CD4-positive, alpha-beta memory T cell (primary cell): ENCODE data around the gene MGAT4A. TPM values are rescaled to one million over a fixed set of nuclear protein-coding genes. Genes with fewer than 3 reads are reported as not detected.
"Not testable (repeated sequence)": the region's sequence is repeated elsewhere in the genome, so short reads cannot be mapped to it uniquely, and the experiment has no call there.

Experiments
- CTCF ChIA-PET: fragments of 350-600 bp; sonication (Branson Sonifier 250); formaldehyde crosslinking; loops from one replicate; lab custom pipeline; 2021; ENCODE audit warnings: inconsistent platforms; ENCODE audit not compliant: partially characterized antibody; lab: Charles Lee
- POLR2A ChIA-PET: fragments of 350-600 bp; sonication (Branson Sonifier 250); formaldehyde crosslinking; loops from one replicate; lab custom pipeline; 2021; ENCODE audit not compliant: partially characterized antibody; lab: Charles Lee
- DNase-seq, 5 donors: peaks; one replicate each; pipeline versions ENCODE4 v3.0.0 to v3.0.0-alpha.2; 2020 to 2022; ENCODE audit warnings: mixed read lengths in 1 of 5
- H3K27ac ChIP-seq: one replicate; pipeline ENCODE4 v1.7.0; 2013; ENCODE audit warnings: low read depth, low read length
- H3K27me3 ChIP-seq: 2 replicates; pipeline ENCODE4 v1.7.0; 2013; ENCODE audit warnings: mild to moderate bottlenecking, low read length, moderate library complexity; ENCODE audit not compliant: insufficient read depth
- H3K36me3 ChIP-seq: 2 replicates; pipeline ENCODE4 v1.7.0; 2013; ENCODE audit warnings: mild to moderate bottlenecking, low read length, moderate library complexity; ENCODE audit not compliant: insufficient read depth
- H3K4me1 ChIP-seq: 2 replicates; pipeline ENCODE4 v1.7.0; 2013; ENCODE audit warnings: mild to moderate bottlenecking, low read length, moderate library complexity; ENCODE audit not compliant: insufficient read depth
- H3K4me3 ChIP-seq, 2 donors: one replicate each; pipeline ENCODE4 v1.7.0; 2013; ENCODE audit warnings: low read length in 2 of 2, mild to moderate bottlenecking in 1 of 2
- H3K9me3 ChIP-seq, 2 donors: one replicate each; pipeline ENCODE4 v1.7.0; 2013; ENCODE audit warnings: low read length in 2 of 2, control low read depth in 1 of 2; ENCODE audit not compliant: control insufficient read depth in 1 of 2
- H3K27ac Mint-ChIP-seq, 7 donors: one replicate each; pipeline ENCODE4 v1.8.0; 2020 to 2021; ENCODE audit warnings: mixed read lengths in 7 of 7, mild to moderate bottlenecking in 6 of 7, inconsistent platforms in 3 of 7, moderate library complexity in 3 of 7
- H3K27me3 Mint-ChIP-seq, 2 donors: one replicate each; pipeline ENCODE4 v1.8.0; 2020 to 2021; ENCODE audit warnings: mixed read lengths in 2 of 2
- H3K36me3 Mint-ChIP-seq, 2 donors: one replicate each; pipeline ENCODE4 v1.8.0; 2020 to 2021; ENCODE audit warnings: mixed read lengths in 2 of 2, inconsistent platforms in 1 of 2, mild to moderate bottlenecking in 1 of 2
- H3K4me1 Mint-ChIP-seq, 4 donors: one replicate each; pipeline ENCODE4 v1.8.0; 2020 to 2021; ENCODE audit warnings: mixed read lengths in 4 of 4, mild to moderate bottlenecking in 1 of 4
- H3K4me3 Mint-ChIP-seq, 8 donors: one replicate each; pipeline ENCODE4 v1.8.0; 2020 to 2021; ENCODE audit warnings: mixed read lengths in 8 of 8, mild to moderate bottlenecking in 7 of 8, moderate library complexity in 6 of 8, inconsistent platforms in 3 of 8
- H3K9me3 Mint-ChIP-seq, 8 donors: one replicate each; pipeline ENCODE4 v1.8.0; 2020 to 2021; ENCODE audit warnings: mixed read lengths in 8 of 8, mild to moderate bottlenecking in 5 of 8, inconsistent platforms in 3 of 8, moderate library complexity in 1 of 8
- intact Hi-C: fragments of 100-400 bp; cut with micrococcal nuclease; formaldehyde crosslinking; loops from one replicate; pipeline ENCODE4 v1.15.1; 2023
- polyA plus RNA-seq, 2 donors: library from polyadenylated mRNA; unstranded; fragments of 300-500 nt; fragmentation: Illumina TruSeq; gene quantifications; one replicate each; pipeline ENCODE4 v1.2.3, GENCODE V29; 2021
- total RNA-seq, 2 experiments: library from RNA; stranded (reverse); gene quantifications; one replicate each; pipeline ENCODE4 v1.2.3, GENCODE V29; 2021

The MGAT4A gene
- total and polyA plus RNA-seq, 4 experiments from 2014 or later: 223 to 336 (median 263) TPM

GRCh38 chr2:98761267-98761781 is 30.4 kb upstream of the MGAT4A start:
- no peak overlapping the region for H3K4me3 ChIP-seq
- POLR2A ChIA-PET: interaction anchor here (1.6 to 9.7 kb wide), 4 partner anchors 10 to 86 kb away, joined by 3 to 268 read pairs (median 114); partner anchors contain the start of gene MGAT4A
- Mint-ChIP-seq H3K27ac (peak overlapping the region; percentile 67 to 93 (median 85)), H3K4me3 (peak overlapping the region; percentile 22 to 84 (median 51)), H3K9me3 (peaks cover 0 to 2% (median 0%) of the 10 kb centered on the region in 8 donors), H3K4me1 (peaks cover 58 to 89% (median 76%) of the 10 kb centered on the region in 4 donors), H3K36me3 (no peaks in the 10 kb centered on the region), H3K27me3 (no peaks in the 10 kb centered on the region)
- CTCF ChIA-PET: interaction anchor here (1.2 to 2.8 kb wide), 2 partner anchors 9 to 112 kb away, joined by 3 to 17 read pairs; no protein-coding TSS in a partner anchor
- H3K27me3 ChIP-seq: no peaks in the 10 kb centered on the region
- DNase-seq: peak; percentile 39 to 84 (median 58)
- H3K9me3 ChIP-seq: no peaks in the 10 kb centered on the region
- H3K27ac ChIP-seq: peak overlapping the region; percentile 34
- H3K36me3 ChIP-seq: no peaks in the 10 kb centered on the region
- H3K4me1 ChIP-seq: peaks cover 89% of the 10 kb centered on the region
- intact Hi-C loops: loop anchor here (1.0 kb wide), 1 partner anchor 10 kb away; no protein-coding TSS in a partner anchor

- Histone ChIP-seq H3K36me3 (no peaks in the 10 kb centered on the region), H3K27me3 (no peaks in the 10 kb centered on the region), H3K9me3 (no peaks in the 10 kb centered on the region), H3K4me3 (no peak overlapping the region), H3K4me1 (peaks cover 84% of the 10 kb centered on the region), H3K27ac (peak overlapping the region; percentile 20)
- POLR2A ChIA-PET: interaction anchor here (0.9 to 9.7 kb wide), 8 partner anchors 11 to 151 kb away, joined by 3 to 268 read pairs (median 7); partner anchors contain the start of genes MGAT4A and UNC50
- peaks cover 56 to 87% (median 73%) of the 10 kb centered on the region in 4 donors for H3K4me1 Mint-ChIP-seq
- peaks cover 0 to 2% (median 0%) of the 10 kb centered on the region in 8 donors for H3K9me3 Mint-ChIP-seq
- no peaks in the 10 kb centered on the region for H3K27me3 Mint-ChIP-seq
- DNase-seq: no peak
- no peaks in the 10 kb centered on the region for H3K36me3 Mint-ChIP-seq
- CTCF ChIA-PET: interaction anchor here (0.9 to 4.4 kb wide), 7 partner anchors 11 to 111 kb away, joined by 3 to 24 read pairs (median 4); partner anchors contain the start of gene MGAT4A
- peak overlapping the region in 7 of 8 donors; percentile 47 to 80 (median 62) for H3K4me3 Mint-ChIP-seq
- H3K27ac Mint-ChIP-seq: peak overlapping the region; percentile 78 to 99 (median 93)
- intact Hi-C loops: loop anchor here (1.0 kb wide), 1 partner anchor 24 kb away; no protein-coding TSS in a partner anchor
Measured at GRCh38 chr2:98759827-98760625, 29.1 kb upstream of the MGAT4A start.

GRCh38 chr2:98759338-98759737 is 28.4 kb upstream of the MGAT4A start:
- Histone ChIP-seq H3K4me3 (no peak overlapping the region), H3K27ac (peak overlapping the region; percentile 14), H3K27me3 (no peaks in the 10 kb centered on the region), H3K4me1 (peaks cover 82% of the 10 kb centered on the region), H3K9me3 (no peaks in the 10 kb centered on the region), H3K36me3 (no peaks in the 10 kb centered on the region)
- Mint-ChIP-seq H3K4me1 (peaks cover 56 to 83% (median 71%) of the 10 kb centered on the region in 4 donors), H3K27me3 (no peaks in the 10 kb centered on the region), H3K4me3 (peak overlapping the region in 7 of 8 donors; percentile 47 to 80 (median 62)), H3K27ac (peak overlapping the region; percentile 78 to 99 (median 93)), H3K9me3 (peaks cover 0 to 2% (median 0%) of the 10 kb centered on the region in 8 donors), H3K36me3 (no peaks in the 10 kb centered on the region)
- POLR2A ChIA-PET: interaction anchor here (0.9 to 9.7 kb wide), 8 partner anchors 12 to 151 kb away, joined by 3 to 268 read pairs (median 10); partner anchors contain the start of genes MGAT4A and UNC50
- peak in 4 of 5 donors; percentile 53 to 63 (median 58) for DNase-seq
- CTCF ChIA-PET: interaction anchor here (1.0 to 4.4 kb wide), 5 partner anchors 11 to 28 kb away, joined by 4 to 24 read pairs (median 5); partner anchors contain the start of gene MGAT4A
- intact Hi-C loops: loop anchor here (1.0 kb wide), 1 partner anchor 23 kb away; no protein-coding TSS in a partner anchor

GRCh38 chr2:98757904-98758421 is 27.0 kb upstream of the MGAT4A start:
- Histone ChIP-seq H3K36me3 (no peaks in the 10 kb centered on the region), H3K4me1 (peaks cover 69% of the 10 kb centered on the region), H3K9me3 (no peaks in the 10 kb centered on the region), H3K4me3 (peak overlapping the region in 1 of 2 donors; percentile 37), H3K27me3 (no peaks in the 10 kb centered on the region), H3K27ac (peak overlapping the region; percentile 68)
- POLR2A ChIA-PET: interaction anchor here (0.7 to 9.7 kb wide), 14 partner anchors 13 to 108 kb away, joined by 3 to 268 read pairs (median 4); partner anchors contain the start of gene MGAT4A
- no peaks in the 10 kb centered on the region for H3K36me3 Mint-ChIP-seq
- DNase-seq: peak; percentile 68 to 87 (median 71)
- peaks cover 57 to 86% (median 71%) of the 10 kb centered on the region in 4 donors for H3K4me1 Mint-ChIP-seq
- peak overlapping the region; percentile 68 to 95 (median 84) for H3K4me3 Mint-ChIP-seq
- CTCF ChIA-PET: interaction anchor here (1.2 to 4.4 kb wide), 12 partner anchors 12 to 109 kb away, joined by 3 to 24 read pairs (median 7); partner anchors contain the start of gene MGAT4A
- H3K9me3 Mint-ChIP-seq: peaks cover 0 to 2% (median 0%) of the 10 kb centered on the region in 8 donors
- intact Hi-C loops: loop anchor here (1.0 kb wide), 1 partner anchor 27 kb away; the partner anchor contains the start of gene MGAT4A
- peak overlapping the region; percentile 93 to 99 (median 97) for H3K27ac Mint-ChIP-seq
- no peaks in the 10 kb centered on the region for H3K27me3 Mint-ChIP-seq

- ChIA-PET POLR2A (interaction anchor here (1.2 to 9.7 kb wide), 2 partner anchors 9 to 21 kb away, joined by 3 to 268 read pairs; partner anchors contain the start of gene MGAT4A), CTCF (no interaction called here)
- Histone ChIP-seq H3K4me1 (peaks cover 28% of the 10 kb centered on the region), H3K36me3 (no peaks in the 10 kb centered on the region), H3K9me3 (no peaks in the 10 kb centered on the region), H3K4me3 (no peak overlapping the region), H3K27me3 (no peaks in the 10 kb centered on the region), H3K27ac (no peak overlapping the region)
- Mint-ChIP-seq H3K27ac (peak overlapping the region in 3 of 7 donors; percentile 29 to 59 (median 51)), H3K9me3 (no peaks in the 10 kb centered on the region), H3K4me3 (no peak overlapping the region), H3K4me1 (peaks cover 34 to 73% (median 50%) of the 10 kb centered on the region in 4 donors), H3K36me3 (no peaks in the 10 kb centered on the region), H3K27me3 (no peaks in the 10 kb centered on the region)
- DNase-seq: no peak
- intact Hi-C loops: no loop called here
Measured at GRCh38 chr2:98753801-98754200, 22.9 kb upstream of the MGAT4A start.

- H3K4me1 ChIP-seq: peaks cover 23% of the 10 kb centered on the region
- H3K4me3 ChIP-seq, H3K36me3 ChIP-seq, CTCF ChIA-PET, H3K27ac ChIP-seq, H3K27me3 ChIP-seq, H3K9me3 Mint-ChIP-seq, DNase-seq, H3K27me3 Mint-ChIP-seq, H3K36me3 Mint-ChIP-seq, intact Hi-C loops, H3K9me3 ChIP-seq: not testable (repeated sequence)
- Mint-ChIP-seq H3K27ac (peak overlapping the region in 2 of 7 donors; percentile 35 to 47), H3K4me3 (peak overlapping the region in 1 of 8 donors; percentile 27), H3K4me1 (peaks cover 30 to 72% (median 49%) of the 10 kb centered on the region in 4 donors)
- POLR2A ChIA-PET: interaction anchor here (1.0 to 9.7 kb wide), 4 partner anchors 8 to 103 kb away, joined by 3 to 268 read pairs (median 4); partner anchors contain the start of gene MGAT4A
Measured at GRCh38 chr2:98752711-98753110, 21.8 kb upstream of the MGAT4A start.
